SK-N-SH (cell line): Measurements from ENCODE around the gene ZNF784. TPM values are rescaled to one million over a fixed set of nuclear protein-coding genes. Genes with fewer than 3 reads are reported as not detected.

ENCODE experiments used
- CTCF ChIA-PET: fragments of 300-600, 350-600 bp; formaldehyde crosslinking; extraction: SDS; loops from one replicate; lab custom pipeline; 2021; lab: Yijun Ruan, JAX
- POLR2A ChIA-PET: fragments of 350-600 bp; sonication (Branson Sonifier 250); formaldehyde crosslinking; extraction: SDS; loops from one replicate; lab custom pipeline; 2020; ENCODE audit warnings: antibody characterized with exemption, inconsistent platforms; lab: Yijun Ruan, JAX
- DNase-seq: peaks from one replicate; pipeline ENCODE4 v3.0.0; 2012
- H2AFZ ChIP-seq: fragments of 200-600 bp; sonication (generic); 2 replicates; pipeline ENCODE4 v1.8.1; 2016; ENCODE audit warnings: antibody characterized with exemption, mild to moderate bottlenecking, low read depth
- H3F3A ChIP-seq: fragments of 200-600 bp; sonication (generic); replicated peaks from 2 replicates; pipeline ENCODE3; 2016; ENCODE audit warnings: antibody characterized with exemption, mild to moderate bottlenecking; ENCODE audit not compliant: insufficient read depth
- H3K27ac ChIP-seq, 2 experiments: fragments of 200-500 bp in 1 of 2; fragments of 200-600 bp in 1 of 2; sonication (Bioruptor generic) in 1 of 2; sonication (generic), shearing (Covaris generic) in 1 of 2; 2 replicates each; pipeline versions ENCODE4 v1.5.1 to v1.6.1; 2014 to 2016; ENCODE audit warnings: low read depth in 2 of 2, inconsistent platforms in 1 of 2, low read length in 1 of 2, mild to moderate bottlenecking in 1 of 2, mixed read lengths in 1 of 2
- H3K27me3 ChIP-seq: fragments of 200-600 bp; sonication (generic), shearing (Covaris generic); 2 replicates; pipeline ENCODE4 v1.6.1; 2016; ENCODE audit warnings: mixed run types; ENCODE audit not compliant: insufficient read depth
- H3K36me3 ChIP-seq, 2 experiments: fragments of 200-500 bp in 1 of 2; fragments of 200-600 bp in 1 of 2; sonication (Bioruptor generic) in 1 of 2; sonication (generic) in 1 of 2; replicated peaks in 1 of 2; 2 replicates each; pipeline versions ENCODE3 to v1.5.1; 2014 to 2016; ENCODE audit warnings: low read length in 1 of 2, mild to moderate bottlenecking in 1 of 2; ENCODE audit not compliant: insufficient read depth in 2 of 2, control insufficient read depth in 1 of 2
- H3K4me1 ChIP-seq, 2 experiments: fragments of 200-500 bp in 1 of 2; fragments of 200-600 bp in 1 of 2; sonication (Bioruptor generic) in 1 of 2; sonication (generic), shearing (Covaris generic) in 1 of 2; 2 replicates each; pipeline versions ENCODE4 v1.5.1 to v1.6.1; 2014 to 2016; ENCODE audit warnings: low read depth in 1 of 2, low read length in 1 of 2, mixed run types in 1 of 2; ENCODE audit not compliant: insufficient read depth in 2 of 2, control insufficient read depth in 1 of 2
- H3K4me2 ChIP-seq: fragments of 200-600 bp; sonication (generic), shearing (Covaris generic); 2 replicates; pipeline ENCODE4 v1.6.1; 2017; ENCODE audit warnings: mixed run types
- H3K4me3 ChIP-seq, 2 experiments: fragments of 200-500 bp in 1 of 2; fragments of 200-600 bp in 1 of 2; sonication (Bioruptor generic) in 1 of 2; sonication (generic), shearing (Covaris generic) in 1 of 2; 2 replicates each; pipeline versions ENCODE4 v1.5.1 to v1.8.1; 2014 to 2016; ENCODE audit warnings: low read depth in 2 of 2, inconsistent platforms in 1 of 2, low read length in 1 of 2, mild to moderate bottlenecking in 1 of 2, mixed read lengths in 1 of 2, moderate library complexity in 1 of 2
- H3K79me2 ChIP-seq: fragments of 200-600 bp; sonication (generic); 2 replicates; pipeline ENCODE4 v1.8.1; 2017; ENCODE audit warnings: mild to moderate bottlenecking; ENCODE audit not compliant: insufficient read depth
- H3K9ac ChIP-seq: fragments of 200-600 bp; sonication (generic); 2 replicates; pipeline ENCODE4 v1.6.1; 2017; ENCODE audit warnings: mixed run types
- H3K9me2 ChIP-seq: fragments of 200-600 bp; sonication (generic); 2 replicates; pipeline ENCODE4 v1.6.1; 2017; ENCODE audit warnings: mixed run types
- H3K9me3 ChIP-seq: fragments of 200-600 bp; sonication (generic); 2 replicates; pipeline ENCODE4 v1.6.1; 2017; ENCODE audit warnings: mixed run types, mild to moderate bottlenecking, moderate library complexity
- H4K20me1 ChIP-seq: fragments of 200-600 bp; sonication (generic); 2 replicates; pipeline ENCODE4 v1.6.1; 2017; ENCODE audit warnings: mild to moderate bottlenecking, mixed run types; ENCODE audit not compliant: insufficient read depth
- EZH2phosphoT487 ChIP-seq: fragments of 200-600 bp; sonication (generic); IDR thresholded peaks from 2 replicates; pipeline ENCODE4 v1.6.1; 2017; ENCODE audit warnings: low read depth, mixed run types, mild to moderate bottlenecking, antibody characterized with exemption, moderate library complexity, borderline replicate concordance
- FOSL2 ChIP-seq: IDR thresholded peaks from 2 replicates; pipeline ENCODE4 v1.4.0; 2012; ENCODE audit warnings: low read depth, mild to moderate bottlenecking, moderate library complexity, borderline replicate concordance
- FOXJ3 ChIP-seq: sonication (generic); formaldehyde crosslinking; IDR thresholded peaks from 2 replicates; pipeline ENCODE4 v1.5.1; 2020; ENCODE audit warnings: mild to moderate bottlenecking, missing genetic modification reagents
- FOXM1 ChIP-seq: IDR thresholded peaks from 2 replicates; pipeline ENCODE4 v1.4.0; 2012; ENCODE audit warnings: low read depth, mild to moderate bottlenecking
- GABPA ChIP-seq: IDR thresholded peaks from 2 replicates; pipeline ENCODE4 v1.4.0; 2012; ENCODE audit warnings: low read depth, mild to moderate bottlenecking
- GATA2 ChIP-seq: sonication (generic); formaldehyde crosslinking; IDR thresholded peaks from 2 replicates; pipeline ENCODE4 v1.5.0; 2020; ENCODE audit warnings: mild to moderate bottlenecking, missing genetic modification reagents
- JUND ChIP-seq: IDR thresholded peaks from 2 replicates; pipeline ENCODE4 v1.4.0; 2012
- NRF1 ChIP-seq: IDR thresholded peaks from 2 replicates; pipeline ENCODE4 v1.6.1; 2012; ENCODE audit warnings: low read depth, mild to moderate bottlenecking, low read length
- POLR2AphosphoS5 ChIP-seq: IDR thresholded peaks from 2 replicates; pipeline ENCODE4 v1.6.1; 2012; ENCODE audit warnings: low read depth, low read length
- TCF12 ChIP-seq: IDR thresholded peaks from 2 replicates; pipeline ENCODE4 v1.4.0; 2012
- TEAD4 ChIP-seq: IDR thresholded peaks from 2 replicates; pipeline ENCODE4 v1.4.0; 2012; ENCODE audit warnings: mild to moderate bottlenecking, borderline replicate concordance; ENCODE audit not compliant: insufficient read depth
- WGBS: methylation state at CpG from one replicate; pipeline ENCODE4 v1.1.6; 2017; ENCODE audit warnings: low lambda C conversion rate; 5-methylcytosine and 5-hydroxymethylcytosine counted together
- polyA plus RNA-seq, 3 experiments: library from polyadenylated mRNA; depleted of rRNA; stranded (reverse); fragments of >200 nt; gene quantifications; 2 replicates each; pipeline ENCODE4 v1.2.3, GENCODE V29; 2012
- TF ChIP-seq, protein P1 (sequence below): fragments of 200-600 bp; sonication (generic); IDR thresholded peaks from 2 replicates; pipeline ENCODE4 v1.6.1; 2017; ENCODE audit warnings: antibody characterized with exemption, mild to moderate bottlenecking, moderate library complexity
- TF ChIP-seq, protein P2 (sequence below): fragments of 150-350 bp; IDR thresholded peaks from 2 replicates; pipeline ENCODE4 v1.6.1; 2017; ENCODE audit warnings: antibody characterized with exemption, low read length, low read depth, borderline replicate concordance
- TF ChIP-seq, protein P3 (sequence below): fragments of 150-350 bp; IDR thresholded peaks from 2 replicates; pipeline ENCODE4 v1.6.1; 2016; ENCODE audit warnings: mild to moderate bottlenecking, low read depth, low read length
- TF ChIP-seq, protein P4 (sequence below): IDR thresholded peaks from 2 replicates; pipeline ENCODE4; 2012

ZNF784 gene
- polyA plus RNA-seq, 1 of the 3 experiments (the other 2 are of a cell fraction), result 5.5 TPM

DNA sequence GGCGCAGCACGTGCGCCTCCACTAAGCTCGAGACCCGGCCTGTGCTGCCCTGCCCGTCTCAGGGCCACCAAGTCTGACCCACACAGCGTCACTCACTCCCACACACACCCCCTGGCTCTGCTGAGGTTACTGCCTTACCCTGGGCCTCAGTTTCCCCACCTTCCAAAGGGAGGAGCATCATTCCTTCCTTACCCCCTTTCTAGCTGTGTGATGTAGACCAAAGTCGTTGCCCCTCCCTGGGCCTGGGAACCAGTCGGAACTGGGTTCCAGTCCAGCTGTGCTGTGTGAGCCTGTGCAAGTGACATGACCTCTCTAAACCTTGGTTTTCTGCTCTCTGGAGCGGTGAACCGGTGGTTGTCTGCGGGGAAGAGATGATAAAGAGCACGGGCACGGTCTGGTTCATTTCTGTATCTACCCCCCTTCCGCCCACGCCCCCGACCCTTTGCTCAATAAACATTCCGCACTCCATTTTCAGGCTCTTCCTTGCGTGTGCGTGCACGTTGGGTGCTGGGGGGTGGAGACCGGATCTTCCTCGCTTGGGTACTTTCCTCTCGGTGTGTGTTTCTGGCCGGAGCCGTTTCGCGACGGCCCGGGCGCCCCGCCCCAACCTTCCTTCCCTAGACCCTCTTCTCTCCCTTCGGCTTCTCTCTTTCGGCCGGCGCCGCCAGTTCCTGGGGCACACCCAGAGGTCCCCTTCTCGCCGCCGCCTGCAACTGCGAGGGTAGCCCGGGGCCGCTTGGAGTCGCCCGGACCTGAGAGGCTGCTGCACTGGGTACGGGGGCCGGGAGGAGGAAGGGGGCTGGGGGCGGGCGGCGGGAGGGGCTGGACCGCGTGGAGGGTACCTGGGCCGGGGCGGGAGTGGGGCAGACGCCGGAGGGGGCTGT lies 18.9 kb upstream of the ZNF784 start, which contains the start of gene ZNF581 (continued):
- TF ChIP-seq, protein P1, sequence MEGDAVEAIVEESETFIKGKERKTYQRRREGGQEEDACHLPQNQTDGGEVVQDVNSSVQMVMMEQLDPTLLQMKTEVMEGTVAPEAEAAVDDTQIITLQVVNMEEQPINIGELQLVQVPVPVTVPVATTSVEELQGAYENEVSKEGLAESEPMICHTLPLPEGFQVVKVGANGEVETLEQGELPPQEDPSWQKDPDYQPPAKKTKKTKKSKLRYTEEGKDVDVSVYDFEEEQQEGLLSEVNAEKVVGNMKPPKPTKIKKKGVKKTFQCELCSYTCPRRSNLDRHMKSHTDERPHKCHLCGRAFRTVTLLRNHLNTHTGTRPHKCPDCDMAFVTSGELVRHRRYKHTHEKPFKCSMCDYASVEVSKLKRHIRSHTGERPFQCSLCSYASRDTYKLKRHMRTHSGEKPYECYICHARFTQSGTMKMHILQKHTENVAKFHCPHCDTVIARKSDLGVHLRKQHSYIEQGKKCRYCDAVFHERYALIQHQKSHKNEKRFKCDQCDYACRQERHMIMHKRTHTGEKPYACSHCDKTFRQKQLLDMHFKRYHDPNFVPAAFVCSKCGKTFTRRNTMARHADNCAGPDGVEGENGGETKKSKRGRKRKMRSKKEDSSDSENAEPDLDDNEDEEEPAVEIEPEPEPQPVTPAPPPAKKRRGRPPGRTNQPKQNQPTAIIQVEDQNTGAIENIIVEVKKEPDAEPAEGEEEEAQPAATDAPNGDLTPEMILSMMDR, result no peak
- TF ChIP-seq GABPA, result peak; percentile 79
- TF ChIP-seq, protein P2, sequence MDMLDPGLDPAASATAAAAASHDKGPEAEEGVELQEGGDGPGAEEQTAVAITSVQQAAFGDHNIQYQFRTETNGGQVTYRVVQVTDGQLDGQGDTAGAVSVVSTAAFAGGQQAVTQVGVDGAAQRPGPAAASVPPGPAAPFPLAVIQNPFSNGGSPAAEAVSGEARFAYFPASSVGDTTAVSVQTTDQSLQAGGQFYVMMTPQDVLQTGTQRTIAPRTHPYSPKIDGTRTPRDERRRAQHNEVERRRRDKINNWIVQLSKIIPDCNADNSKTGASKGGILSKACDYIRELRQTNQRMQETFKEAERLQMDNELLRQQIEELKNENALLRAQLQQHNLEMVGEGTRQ, result no peak
- TF ChIP-seq FOSL2, result peak; percentile 18; the same call in 1 of the 2 replicates
- TF ChIP-seq NRF1, result no peak
- TF ChIP-seq TCF12, result peak; percentile 21; the same call in 1 of the 2 replicates
- no peak for TF ChIP-seq FOXM1
- TF ChIP-seq EZH2phosphoT487, result no peak
- TF ChIP-seq TEAD4, result 0 out of 2 replicates have a peak, but pooled peaks have one; percentile 19
- TF ChIP-seq GATA2, result no peak
- TF ChIP-seq, protein P3, sequence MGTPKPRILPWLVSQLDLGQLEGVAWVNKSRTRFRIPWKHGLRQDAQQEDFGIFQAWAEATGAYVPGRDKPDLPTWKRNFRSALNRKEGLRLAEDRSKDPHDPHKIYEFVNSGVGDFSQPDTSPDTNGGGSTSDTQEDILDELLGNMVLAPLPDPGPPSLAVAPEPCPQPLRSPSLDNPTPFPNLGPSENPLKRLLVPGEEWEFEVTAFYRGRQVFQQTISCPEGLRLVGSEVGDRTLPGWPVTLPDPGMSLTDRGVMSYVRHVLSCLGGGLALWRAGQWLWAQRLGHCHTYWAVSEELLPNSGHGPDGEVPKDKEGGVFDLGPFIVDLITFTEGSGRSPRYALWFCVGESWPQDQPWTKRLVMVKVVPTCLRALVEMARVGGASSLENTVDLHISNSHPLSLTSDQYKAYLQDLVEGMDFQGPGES, result no peak
- TF ChIP-seq, all 33 proteins: peak for 18

DNA sequence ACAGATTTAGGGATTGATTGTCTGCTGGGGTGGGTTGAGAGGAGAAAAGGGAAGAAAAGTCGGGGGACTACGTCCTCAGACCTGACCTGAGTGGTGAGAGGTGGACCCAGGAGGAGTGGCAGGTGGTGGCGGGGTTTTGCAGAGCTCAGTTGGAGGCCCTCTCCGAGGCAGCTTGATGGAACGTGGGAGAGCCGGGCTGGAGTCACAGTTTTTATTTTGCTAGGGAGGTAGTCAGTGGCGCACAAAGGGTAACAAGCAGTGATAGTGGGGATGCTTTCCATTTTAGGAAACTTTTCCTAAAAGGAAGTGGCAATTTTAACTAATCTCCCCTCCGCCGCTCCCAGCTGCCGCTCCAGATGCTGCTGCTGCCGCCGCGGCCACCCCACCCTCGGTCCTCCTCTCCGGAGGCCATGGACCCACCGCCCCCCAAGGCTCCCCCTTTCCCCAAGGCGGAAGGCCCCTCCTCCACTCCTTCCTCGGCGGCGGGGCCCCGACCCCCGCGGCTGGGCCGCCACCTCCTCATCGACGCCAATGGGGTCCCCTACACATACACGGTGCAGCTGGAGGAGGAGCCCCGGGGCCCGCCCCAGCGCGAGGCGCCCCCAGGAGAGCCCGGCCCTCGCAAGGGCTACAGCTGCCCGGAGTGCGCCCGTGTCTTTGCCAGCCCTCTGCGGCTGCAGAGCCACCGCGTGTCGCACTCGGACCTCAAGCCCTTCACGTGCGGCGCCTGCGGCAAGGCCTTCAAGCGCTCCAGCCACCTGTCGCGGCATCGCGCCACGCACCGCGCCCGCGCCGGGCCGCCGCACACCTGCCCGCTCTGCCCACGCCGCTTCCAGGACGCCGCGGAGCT lies 18.0 kb upstream of the ZNF784 start:
- peaks cover 91% of the 10 kb centered on the region for H3K79me2 ChIP-seq
- H3F3A ChIP-seq, result peaks cover 41% of the 10 kb centered on the region
- peak overlapping the region; percentile 85 to 88 for H3K27ac ChIP-seq
- H3K4me3 ChIP-seq, result peak overlapping the region; percentile 53 to 81
- H3K9ac ChIP-seq, result peak overlapping the region; percentile 86; the same call in 1 of the 2 replicates
- H2AFZ ChIP-seq, result no peak overlapping the region
- peaks cover 10 to 13% of the 10 kb centered on the region in 2 experiments for H3K36me3 ChIP-seq
- no peaks in the 10 kb centered on the region for H3K9me2 ChIP-seq
- H4K20me1 ChIP-seq, result no peaks in the 10 kb centered on the region
- DNase-seq, result peak; percentile 47
- H3K4me1 ChIP-seq, result peaks cover 18 to 42% of the 10 kb centered on the region in 2 experiments; a peak in 2 of 4 replicates
- H3K27me3 ChIP-seq, result no peaks in the 10 kb centered on the region
- CTCF ChIA-PET, result interaction anchor here (1.9 to 3.9 kb wide), 3 partner anchors 10 to 29 kb away, joined by 7 to 22 read pairs (median 7); partner anchors contain the start of gene U2AF2
- peak overlapping the region; percentile 95 for H3K4me2 ChIP-seq
- no peaks in the 10 kb centered on the region for H3K9me3 ChIP-seq
- whole genome bisulfite sequencing, result 19% methylated on average over 42 of the region's 65 CpGs
- TF ChIP-seq, protein P4, sequence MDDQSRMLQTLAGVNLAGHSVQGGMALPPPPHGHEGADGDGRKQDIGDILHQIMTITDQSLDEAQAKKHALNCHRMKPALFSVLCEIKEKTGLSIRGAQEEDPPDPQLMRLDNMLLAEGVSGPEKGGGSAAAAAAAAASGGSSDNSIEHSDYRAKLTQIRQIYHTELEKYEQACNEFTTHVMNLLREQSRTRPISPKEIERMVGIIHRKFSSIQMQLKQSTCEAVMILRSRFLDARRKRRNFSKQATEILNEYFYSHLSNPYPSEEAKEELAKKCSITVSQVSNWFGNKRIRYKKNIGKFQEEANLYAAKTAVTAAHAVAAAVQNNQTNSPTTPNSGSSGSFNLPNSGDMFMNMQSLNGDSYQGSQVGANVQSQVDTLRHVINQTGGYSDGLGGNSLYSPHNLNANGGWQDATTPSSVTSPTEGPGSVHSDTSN, result peak; percentile 25
- no peak for TF ChIP-seq JUND
- no peak for TF ChIP-seq FOXJ3 (CRISPR knock-in tag)
- peak; percentile 18; the same call in 1 of the 2 replicates for TF ChIP-seq POLR2AphosphoS5
- POLR2A ChIA-PET, result interaction anchor here (0.6 to 1.2 kb wide), 2 partner anchors 12 to 61 kb away, joined by 3 to 4 read pairs; partner anchors contain the start of gene U2AF2
